GM21381 (cell line): ENCODE results near the gene TTI1.

Experiments
- ATAC-seq: cut with Tn5 transposase; IDR thresholded peaks from one replicate; pipeline ENCODE4 v1.9.1; 2021; ENCODE audit warnings: mild to moderate bottlenecking, moderate library complexity; ENCODE audit not compliant: unreplicated experiment

The TTI1 gene

GRCh38 chr20:37989601-37990295, 43.5 kb downstream of the TTI1 start:
- no peak for ATAC-seq

- no peak for ATAC-seq
Observed at GRCh38 chr20:37988306-37988954, 44.8 kb downstream of the TTI1 start.

GRCh38 chr20:37987602-37988290, 45.5 kb downstream of the TTI1 start:
- ATAC-seq = no peak

GRCh38 chr20:37986873-37987601, 46.2 kb downstream of the TTI1 start:
- no peak for ATAC-seq

- no peak for ATAC-seq
Observed at GRCh38 chr20:37986044-37986858, 47.0 kb downstream of the TTI1 start.

GRCh38 chr20:37984018-37984785, 49.1 kb downstream of the TTI1 start:
- ATAC-seq = no peak

- ATAC-seq = no peak
Observed at GRCh38 chr20:37983286-37983685, 50.0 kb downstream of the TTI1 start.

- no peak for ATAC-seq
Observed at GRCh38 chr20:37981568-37981967, 51.7 kb downstream of the TTI1 start.

- ATAC-seq = no peak
Observed at GRCh38 chr20:37980876-37981275, 52.4 kb downstream of the TTI1 start.

GRCh38 chr20:37980383-37980782, 52.9 kb downstream of the TTI1 start:
- no peak for ATAC-seq

- no peak for ATAC-seq
Observed at GRCh38 chr20:37979021-37979985, 54.0 kb downstream of the TTI1 start.

GRCh38 chr20:37977786-37978185, 55.5 kb downstream of the TTI1 start:
- no peak for ATAC-seq

GRCh38 chr20:37977338-37977737, 55.9 kb downstream of the TTI1 start:
- no peak for ATAC-seq

GRCh38 chr20:37976887-37977286, 56.4 kb downstream of the TTI1 start:
- no peak for ATAC-seq

GRCh38 chr20:37973059-37973910, 60.0 kb downstream of the TTI1 start:
- ATAC-seq = no peak

GRCh38 chr20:37972256-37973058, 60.8 kb downstream of the TTI1 start:
- no peak for ATAC-seq

- ATAC-seq = no peak
Observed at GRCh38 chr20:37971561-37972127, 61.6 kb downstream of the TTI1 start.
